Stimulated activated CD8-positive, alpha-beta memory T cell treated with anti-CD3 and anti-CD28 coated beads, Interleukin-4, amount 100 ng/mL, for 1 hour (primary cell): ENCODE results near the gene CES1.
"Not testable (repeated sequence)": the region's sequence is repeated elsewhere in the genome, so short reads cannot be mapped to it uniquely, and the experiment has no call there.

ENCODE experiments used
- DNase-seq, 2 donors: peaks; one replicate each; pipeline ENCODE4 v3.0.0-alpha.2; 2020; ENCODE audit warnings: low read depth in 2 of 2, low spot score in 1 of 2

CES1 gene

DNA sequence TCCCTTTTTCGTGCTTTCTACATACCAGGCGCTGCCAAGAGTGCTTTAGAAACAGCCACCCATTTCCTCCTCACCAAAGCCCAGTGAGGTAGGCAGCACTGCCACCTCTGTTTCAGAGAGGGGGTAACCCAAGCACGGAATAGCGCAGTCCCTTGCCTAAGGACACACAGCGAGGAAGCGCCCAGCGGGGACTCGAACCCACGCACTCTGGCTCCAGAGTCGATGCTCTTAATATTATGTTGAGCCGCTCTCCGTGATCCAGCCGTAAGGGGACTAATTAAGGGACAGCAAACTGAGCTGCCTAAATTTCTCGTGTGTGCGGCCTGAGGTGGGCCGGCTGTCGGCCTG lies 497 bp downstream of the CES1 start:
- DNase-seq, result no peak

DNA sequence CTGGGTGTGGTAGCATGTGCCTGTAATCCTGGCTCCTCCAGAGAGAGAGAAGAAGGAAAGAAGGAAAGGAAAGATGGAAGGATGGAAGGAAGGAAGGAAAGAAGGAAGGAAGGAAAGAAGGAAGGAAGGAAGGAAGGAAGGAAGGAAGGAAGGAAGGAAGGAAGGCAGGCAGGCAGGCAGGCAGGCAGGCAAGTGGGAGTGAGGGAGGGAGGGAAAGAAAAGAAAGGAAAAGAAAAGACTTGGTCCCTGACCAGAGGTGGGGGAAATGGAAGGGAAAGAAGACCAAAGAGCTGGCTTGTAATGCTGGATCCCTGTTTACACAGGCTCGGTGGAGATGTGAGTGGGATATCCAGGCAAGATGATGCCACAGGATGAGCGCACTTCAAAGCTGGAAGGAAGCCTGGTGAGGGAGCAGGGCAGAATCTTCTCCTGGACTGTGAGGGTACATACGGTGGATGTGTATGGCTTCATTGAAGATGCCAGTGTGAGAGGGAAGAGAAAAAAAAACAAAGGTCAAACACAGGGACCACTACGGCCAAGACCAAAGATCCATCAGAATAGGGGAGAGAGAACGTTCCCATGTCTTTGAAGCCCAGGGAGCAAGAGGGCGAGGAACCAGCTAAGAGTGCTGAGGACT lies 2.1 kb downstream of the CES1 start:
- DNase-seq, result no peak

DNA sequence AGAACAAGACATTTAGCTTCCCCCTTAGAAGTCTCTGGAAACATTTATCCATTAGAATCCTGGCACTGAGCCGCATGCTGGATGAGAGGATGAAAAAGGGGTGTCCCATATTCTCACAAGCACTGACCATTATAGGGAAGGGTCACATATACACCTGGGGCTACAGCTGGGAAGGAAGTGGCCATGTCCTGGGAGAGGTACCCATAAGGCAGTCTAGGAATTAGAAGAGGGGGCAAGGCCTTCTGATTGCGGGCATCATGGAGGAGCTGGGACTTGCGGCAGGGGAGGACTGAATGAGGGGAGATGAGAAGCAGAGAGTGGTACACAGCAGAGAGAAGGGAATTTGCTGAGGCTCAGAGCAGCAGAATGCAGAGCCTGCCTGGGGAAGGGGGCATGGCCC lies 3.7 kb downstream of the CES1 start:
- DNase-seq, result not testable (repeated sequence)

DNA sequence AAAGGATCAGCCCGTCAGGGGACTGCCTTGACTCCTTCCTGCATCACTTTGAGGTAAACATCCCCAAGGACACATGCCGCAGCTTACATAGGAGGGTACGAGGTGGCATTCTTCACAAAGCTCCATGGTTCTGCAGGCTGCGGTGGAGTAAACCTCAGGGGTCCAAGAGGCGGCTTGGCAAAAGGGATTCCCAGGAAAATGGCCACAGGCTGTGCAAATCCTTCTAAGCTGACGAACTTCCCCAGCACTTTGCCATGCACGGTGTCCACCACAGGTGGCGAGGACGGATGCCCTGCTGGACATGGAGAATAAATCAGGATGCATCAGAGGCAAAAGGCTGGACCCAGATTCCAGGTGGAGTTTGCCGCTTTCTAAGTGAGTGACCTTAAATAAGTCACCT lies 4.2 kb downstream of the CES1 start:
- no peak for DNase-seq

DNA sequence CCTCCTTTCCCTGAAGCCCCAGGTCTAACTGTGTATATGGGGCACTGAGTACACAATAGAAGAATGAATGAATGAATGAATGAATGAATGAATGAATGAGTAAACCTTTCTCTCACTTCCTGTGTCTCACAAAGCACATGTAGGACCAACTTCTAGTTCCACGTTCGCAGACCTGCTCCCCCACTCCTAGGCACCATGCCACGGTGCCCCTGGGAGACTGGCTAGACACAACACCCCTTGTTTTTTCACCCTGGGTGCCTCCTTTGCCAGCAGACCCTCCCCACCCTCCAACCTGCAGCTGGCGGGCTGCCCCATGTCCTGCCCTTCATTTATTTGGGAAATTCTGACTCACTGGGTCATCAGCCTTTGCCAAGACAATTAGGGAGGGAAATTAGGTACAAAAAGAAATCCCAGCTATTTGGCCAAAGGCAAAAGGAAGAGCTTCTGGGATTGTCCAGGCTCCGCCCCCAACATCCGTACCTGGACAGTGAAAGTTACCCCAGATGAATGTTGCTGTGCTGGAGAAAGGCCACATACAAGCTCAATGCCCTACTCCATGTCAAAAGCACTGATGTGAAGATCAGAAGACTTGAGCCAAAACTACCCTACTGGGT lies 7.7 kb downstream of the CES1 start:
- DNase-seq, result no peak

DNA sequence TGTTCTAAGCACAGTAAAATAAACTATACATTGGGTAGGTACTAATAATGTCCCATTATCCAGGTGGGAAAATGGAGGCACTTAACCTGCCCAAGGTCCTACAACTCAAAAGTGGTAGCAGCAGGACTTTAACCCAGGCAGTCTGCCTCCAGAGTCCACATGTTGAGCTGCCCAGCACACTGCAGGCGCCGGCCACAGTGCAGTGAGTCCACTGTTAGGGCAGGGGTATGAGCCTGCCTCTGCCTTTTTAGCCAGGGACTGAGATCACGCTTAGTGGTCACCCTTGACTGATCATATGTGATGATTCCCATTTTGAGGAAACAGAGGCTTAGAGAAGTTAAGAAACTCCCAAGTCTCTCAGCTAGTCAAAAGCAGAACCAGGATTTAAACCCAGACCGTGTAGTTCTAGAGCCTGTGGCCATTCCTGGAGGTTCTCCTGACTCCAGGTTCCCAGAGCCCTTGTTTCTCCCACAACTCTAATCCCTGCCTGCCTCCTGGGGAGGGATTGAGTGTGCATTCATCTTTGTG lies 8.4 kb downstream of the CES1 start:
- no peak for DNase-seq

DNA sequence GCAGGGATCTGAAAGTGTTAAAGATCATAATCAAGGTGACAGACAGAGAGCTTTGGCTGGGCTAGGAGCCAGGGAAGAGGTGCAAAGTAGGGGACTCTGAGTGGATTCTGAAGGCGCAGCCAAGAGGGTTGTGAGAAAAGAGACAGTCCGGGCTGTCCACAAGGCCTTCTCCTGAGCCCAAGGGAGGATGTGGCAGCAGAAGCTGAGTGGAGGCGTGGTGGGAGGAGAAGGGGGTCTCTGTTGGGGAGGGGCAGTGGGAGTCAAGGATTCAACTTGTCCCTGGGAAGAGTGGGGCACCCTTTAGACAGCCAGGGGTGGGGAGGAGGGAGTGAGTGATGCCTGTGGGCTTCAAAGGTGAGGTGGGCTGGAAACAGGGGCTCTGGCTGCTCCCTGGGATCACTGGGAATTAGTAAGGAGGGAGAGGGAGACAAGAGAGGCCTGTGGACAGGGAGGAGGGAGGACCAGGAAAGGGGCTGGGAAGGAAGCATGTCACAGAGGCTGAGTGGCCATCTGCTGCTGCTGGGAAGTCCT lies 10.6 kb downstream of the CES1 start:
- DNase-seq, result no peak

DNA sequence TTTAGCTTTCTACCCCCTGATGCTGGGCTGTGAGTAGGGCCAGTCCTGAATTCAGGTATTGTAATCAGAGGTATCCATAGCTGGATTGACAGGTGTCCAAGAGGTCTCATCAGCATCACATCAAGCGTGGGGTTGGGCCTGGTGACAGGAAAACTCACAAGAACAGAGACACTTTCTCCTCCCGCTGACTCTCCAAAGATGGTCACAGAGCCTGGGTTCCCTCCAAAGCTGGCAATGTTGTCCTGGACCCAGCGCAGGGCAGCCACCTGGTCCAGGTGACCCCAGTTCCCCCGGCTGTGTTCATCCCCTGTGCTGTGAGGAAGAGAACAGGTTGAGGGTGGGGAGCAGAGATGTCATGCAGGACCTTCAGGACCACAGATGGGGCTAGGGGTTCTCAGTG lies 11.7 kb downstream of the CES1 start:
- DNase-seq, result no peak

DNA sequence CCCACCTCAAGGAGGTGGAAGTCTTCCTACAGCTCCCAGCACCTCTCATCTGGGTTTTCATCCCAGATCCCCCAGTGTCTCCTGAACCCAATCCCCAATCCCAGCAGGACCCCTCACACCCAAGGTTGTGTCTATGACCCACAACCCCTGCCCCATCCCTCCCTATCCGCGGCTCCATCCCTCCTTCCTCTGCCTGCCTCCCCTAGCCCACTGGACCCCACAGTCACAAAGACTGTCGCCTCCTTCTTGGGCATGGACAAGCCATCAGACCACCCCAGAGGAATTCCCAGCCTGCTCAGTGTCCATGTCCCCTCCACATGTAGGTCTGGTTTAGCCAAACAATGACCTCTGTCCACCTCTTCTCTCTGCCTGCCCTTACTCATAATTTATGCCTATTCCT lies 12.3 kb downstream of the CES1 start:
- no peak for DNase-seq

DNA sequence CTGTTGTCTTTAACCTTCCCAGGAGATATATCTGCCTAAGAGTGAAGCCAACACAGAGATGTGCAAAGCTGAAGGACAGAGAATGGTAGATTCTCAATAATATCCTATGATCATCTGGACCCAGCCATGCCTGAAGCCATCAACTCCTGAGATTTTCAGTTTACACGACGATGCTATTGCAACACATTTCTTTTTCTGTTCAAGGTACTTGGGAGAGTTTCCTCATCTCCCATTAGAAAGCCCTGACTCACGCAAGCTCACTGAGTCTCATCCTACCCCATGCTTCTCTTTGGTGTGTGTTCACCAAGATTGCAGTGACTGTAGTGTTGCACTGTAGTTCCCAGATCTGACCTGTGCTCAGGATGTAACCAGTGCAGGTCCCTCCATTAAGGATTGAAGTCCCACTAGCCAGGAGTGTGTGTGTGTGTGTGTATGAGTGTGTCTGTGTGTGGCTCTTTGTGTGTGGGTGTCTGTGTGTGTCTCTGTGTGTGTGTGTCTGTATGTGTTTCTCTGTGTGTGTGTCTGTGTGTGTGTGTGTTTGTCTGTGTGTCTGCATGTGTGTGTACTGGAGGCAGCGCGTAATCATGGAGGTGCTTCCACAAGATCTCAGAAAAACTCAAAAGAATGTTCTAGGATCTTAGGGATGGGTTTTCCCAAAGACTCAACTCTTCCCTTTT lies 15.5 kb downstream of the CES1 start:
- DNase-seq, result no peak

DNA sequence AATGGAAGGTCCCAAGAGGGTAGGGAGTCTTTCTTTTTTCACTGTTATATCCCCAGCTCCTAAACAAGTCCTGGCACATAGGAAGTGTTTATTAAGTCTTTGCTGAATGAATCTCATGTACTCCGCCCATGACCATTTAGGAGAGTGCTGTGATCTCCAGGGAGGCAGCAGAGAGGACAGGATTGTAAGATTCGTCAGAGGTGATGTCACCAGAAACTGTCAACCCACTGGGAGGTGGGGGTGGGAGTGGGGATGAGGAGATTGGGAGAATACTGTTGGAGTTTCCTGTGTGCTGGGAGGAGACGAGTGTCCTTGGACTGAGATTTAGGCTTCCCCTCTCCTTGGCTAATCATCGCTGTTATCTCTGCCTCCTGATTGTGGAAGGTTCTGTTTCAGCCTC lies 16.7 kb downstream of the CES1 start:
- not testable (repeated sequence) for DNase-seq

DNA sequence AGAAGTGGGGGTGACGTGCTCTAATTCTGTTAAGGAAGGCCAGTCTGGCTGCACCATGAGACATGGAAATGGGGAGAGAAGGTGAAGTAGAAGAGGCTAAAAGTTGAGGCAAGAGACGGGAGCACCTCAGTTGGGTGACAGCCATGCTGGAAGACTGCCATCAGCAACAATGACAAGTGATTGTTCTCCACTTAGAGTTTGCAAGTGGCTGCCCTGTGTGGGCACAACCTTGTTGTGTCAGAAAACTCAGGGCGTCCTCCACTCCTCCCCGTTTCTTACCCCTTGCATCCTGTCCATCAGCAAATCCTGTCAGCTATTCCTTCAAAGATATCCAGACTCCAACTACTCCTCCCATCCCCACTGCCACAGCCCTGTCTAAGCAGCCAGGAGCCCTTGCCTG lies 17.6 kb downstream of the CES1 start:
- no peak for DNase-seq

DNA sequence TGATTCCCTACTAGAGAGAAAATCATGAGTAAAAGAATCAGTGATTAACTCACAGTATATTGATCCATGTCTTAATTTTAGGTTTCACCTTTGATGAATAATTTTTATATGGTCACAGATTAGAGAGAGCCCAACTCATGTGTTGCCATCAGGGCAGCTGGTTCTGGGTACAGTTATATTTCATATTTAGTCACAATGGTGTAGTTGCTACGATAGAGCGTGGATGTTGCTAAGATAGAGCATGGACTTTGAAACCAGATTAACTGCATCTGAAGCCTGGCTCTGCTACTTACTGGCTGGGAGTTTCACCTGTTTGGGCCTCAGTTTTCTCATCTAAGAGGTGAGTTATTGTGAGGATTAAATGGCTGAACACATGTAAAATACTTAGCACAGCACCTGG lies 18.7 kb downstream of the CES1 start:
- not testable (repeated sequence) for DNase-seq

DNA sequence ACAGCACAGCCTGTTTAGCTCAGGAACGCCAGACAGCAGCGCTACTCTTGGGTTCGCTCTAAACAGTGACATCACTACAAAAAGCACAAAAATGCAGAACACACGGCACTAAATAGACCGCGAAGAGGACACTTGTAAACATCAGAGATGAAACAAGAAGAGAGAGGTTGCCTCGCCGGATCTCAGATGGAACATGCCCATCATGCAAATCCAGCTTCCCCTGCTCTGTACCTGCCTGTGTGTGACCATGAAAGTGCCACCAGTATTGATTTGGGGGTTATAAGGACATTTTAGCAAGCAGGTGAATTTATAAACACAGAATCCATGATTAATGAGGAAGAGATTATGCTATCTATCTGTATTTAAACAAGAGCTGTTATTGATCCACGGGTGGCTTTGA lies 19.2 kb downstream of the CES1 start:
- not testable (repeated sequence) for DNase-seq

DNA sequence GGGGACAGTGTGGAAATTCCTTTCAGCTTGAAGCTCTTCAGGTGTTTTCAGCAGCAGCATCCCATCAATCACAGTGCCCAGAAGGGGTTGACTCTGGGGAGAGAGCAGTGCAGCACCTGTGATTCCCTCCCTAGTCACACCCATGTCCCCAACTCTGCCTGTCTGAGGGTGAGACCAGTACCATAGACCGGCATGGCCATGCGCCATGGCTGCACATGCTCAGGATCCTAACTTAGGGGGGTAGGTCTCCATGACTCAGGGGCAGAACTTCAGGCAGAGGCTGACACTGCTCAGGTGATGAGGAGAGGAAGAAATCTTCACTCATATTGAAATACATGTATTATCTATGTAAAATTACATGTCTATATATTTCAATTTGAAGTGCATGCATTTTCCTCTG lies 19.9 kb downstream of the CES1 start:
- no peak for DNase-seq

DNA sequence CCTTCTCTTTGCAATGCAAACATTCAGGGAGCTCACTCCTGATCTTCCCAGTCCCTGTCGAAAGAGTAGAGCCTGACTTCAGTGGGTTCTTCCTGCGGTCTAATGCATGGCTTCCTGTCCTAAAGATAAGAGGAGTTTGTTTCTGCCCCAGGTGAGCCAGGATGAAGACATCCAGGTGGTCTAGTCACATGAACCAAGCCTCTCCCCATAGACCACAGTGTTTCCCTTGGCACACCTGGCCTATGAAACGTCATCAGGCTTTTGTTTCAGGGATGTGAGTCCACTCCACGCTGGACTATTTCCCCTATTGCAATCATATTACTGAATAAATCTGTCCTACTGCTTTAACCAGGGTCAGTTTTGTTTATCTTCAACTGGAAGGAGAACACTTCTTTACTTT lies 21.1 kb downstream of the CES1 start:
- DNase-seq, result no peak

DNA sequence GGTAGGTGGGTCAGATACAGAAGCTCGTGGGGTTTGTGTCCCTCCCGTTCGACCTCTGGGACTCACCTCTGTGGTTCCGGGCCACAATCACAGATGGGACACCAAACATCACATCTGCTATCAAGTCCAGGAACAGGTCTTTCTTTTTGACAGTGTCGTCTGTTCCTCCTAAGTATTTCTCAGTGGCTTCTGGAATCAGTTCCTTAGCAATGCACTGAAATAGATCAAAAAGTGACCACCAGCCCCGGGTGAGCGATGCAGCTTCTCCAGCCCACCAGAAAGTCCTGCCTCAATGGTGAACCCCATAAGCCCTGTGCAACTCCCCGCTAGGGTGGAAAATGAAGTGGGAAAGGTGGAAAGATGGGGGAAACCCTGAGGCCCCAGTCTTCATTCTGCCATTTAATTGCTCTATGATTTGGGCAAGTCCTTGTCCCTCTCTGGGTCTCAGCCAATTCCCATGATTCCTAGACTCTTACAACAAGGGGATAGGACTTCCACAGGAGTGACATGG lies 22.4 kb downstream of the CES1 start:
- DNase-seq, result no peak

DNA sequence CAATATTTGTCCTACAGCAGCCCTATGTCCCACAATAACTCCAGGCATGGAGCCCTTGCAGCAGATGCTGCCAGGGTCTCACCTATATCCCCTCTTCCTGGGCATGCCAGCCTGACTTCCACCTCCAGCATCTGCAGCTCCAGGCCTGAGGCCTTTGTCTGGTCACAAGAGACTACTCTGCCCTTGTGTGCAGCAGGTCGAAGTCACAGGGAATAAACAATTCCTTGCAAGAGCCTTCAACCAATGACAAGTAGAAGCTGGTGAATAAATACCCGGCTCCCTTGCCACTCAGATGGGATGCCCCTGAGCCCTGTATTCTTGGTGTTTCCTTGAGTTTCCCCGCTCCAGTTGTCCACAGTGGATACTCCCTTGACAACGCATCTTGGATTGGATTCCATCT lies 23.0 kb downstream of the CES1 start:
- DNase-seq, result no peak

DNA sequence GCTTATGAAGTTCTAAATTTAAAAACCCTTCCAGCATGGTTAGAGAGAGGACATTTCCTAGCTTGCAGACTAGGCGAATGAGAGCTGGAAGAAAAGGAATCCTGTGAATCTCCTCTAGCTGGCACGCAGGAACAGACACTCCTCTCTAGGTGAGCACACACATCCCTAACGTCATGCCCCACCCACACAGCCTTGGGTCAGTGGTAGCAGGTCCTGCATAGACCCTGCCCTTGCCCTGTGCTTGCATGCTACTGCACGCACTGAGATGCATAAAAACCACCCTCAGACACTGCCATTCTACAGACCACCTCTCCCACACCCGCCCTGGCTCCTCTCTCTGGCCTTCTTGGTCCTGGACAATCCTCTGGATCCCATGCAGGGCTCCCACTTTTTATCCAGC lies 23.5 kb downstream of the CES1 start:
- no peak for DNase-seq

DNA sequence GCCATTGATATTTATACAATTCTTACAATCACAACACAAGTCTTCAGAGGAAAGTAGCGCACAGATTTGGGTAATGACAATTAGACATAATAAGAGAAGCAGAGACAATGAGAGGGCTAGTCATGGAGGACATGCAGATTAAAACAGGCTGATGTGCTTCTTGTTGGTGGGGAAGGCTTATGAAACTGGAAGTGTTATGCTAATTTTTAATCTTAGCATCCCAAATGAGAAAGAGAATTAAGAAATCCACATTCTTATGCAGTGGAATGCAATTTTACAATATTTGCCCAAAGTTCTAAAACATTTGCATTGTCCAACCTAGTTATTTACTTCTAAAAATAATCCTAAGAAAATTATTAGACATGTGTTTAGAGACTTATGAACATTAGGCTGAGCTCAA lies 24.6 kb downstream of the CES1 start:
- DNase-seq, result not testable (repeated sequence)

DNA sequence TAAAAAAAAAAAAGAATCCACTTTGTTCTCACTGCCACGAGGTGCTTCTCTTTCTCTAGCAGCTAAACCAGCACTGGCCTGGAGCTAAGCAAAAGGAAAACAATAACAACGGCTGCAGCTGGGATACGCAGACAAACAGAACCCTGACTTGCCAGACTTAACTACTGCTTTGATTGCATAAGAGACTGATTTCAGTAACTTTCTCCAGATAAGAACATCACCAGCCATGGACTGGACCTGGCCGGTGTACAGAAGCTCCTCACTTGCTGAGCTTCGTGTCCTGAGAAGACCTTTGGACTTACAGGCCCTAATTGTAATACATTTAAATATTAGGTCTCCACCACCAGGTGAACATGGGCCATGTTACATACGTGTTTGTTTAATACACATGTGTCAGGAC lies 27.8 kb downstream of the CES1 start:
- not testable (repeated sequence) for DNase-seq

DNA sequence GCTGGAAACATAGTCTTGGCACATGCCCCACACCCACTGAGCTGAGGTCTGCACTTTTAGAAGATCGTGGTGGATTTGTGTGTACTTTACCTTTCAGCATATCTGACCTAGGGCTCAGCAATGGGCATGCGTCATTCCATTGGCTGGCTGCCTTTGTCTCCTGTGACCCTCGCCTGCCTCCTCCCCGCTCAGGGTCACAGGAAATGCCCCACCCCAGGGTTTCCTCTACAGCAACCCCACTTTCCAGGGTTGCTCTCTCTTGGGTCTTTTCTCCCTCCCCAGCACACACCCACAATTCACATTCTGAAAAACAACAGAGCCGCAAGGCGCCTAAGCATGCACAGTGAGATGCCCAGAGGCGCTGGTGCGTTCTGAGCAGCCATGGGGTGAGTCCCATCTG lies 29.2 kb downstream of the CES1 start:
- not testable (repeated sequence) for DNase-seq
